Activated CD8-positive, alpha-beta memory T cell treated with anti-CD3 and anti-CD28 coated beads, Interleukin-2, amount 50 U/mL, for 1 hour (primary cell): ENCODE results near the gene ALMS1.
"Not testable (repeated sequence)": the region's sequence is repeated elsewhere in the genome, so short reads cannot be mapped to it uniquely, and the experiment has no call there.

Experiments used
- DNase-seq: peaks from one replicate; pipeline ENCODE4 v3.0.0-alpha.2; 2020; ENCODE audit errors: extremely low read depth

Gene ALMS1

GRCh38 chr2:73404409-73404808 is 18.8 kb downstream of the ALMS1 start:
- no peak for DNase-seq

DNA sequence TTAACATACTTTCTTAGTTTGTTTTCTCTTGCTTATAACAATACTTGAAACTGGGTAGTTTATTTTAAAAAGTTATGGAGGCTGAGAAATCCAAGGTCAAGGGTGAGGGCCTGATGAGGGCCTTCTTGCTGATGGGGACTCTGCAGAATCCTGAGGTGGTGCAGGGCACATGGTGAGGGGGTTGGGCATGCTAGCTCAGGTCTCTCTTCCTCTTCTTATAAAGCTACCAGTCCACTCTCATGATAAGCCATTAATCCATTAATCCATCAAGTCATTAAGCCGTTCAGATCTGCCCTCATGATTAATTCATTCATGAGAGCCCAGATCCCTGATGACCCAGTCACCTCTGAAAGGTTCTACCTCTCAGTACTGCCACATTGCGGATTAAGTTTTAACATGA is 21.4 kb downstream of the ALMS1 start:
- DNase-seq = no peak

DNA sequence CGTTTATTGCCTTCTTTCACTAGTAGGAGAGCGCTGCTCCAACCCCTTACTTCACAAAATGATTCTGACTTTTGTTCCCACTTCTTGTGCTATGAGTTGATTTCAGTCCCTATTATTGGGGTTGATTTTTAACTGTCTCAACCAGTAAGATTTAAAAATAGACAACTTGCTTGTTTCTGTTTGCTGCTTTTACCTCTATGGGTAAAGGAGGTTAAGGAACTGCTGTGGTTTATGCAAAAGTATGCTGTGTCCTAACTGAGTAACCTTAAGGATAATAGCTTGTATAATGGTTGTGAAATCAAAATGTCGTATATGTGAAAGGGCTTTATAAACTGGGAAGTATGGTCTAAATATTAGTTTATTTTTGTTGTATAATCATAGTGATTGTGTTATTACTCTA is 22.6 kb downstream of the ALMS1 start:
- DNase-seq = no peak

- no peak for DNase-seq
Observed at GRCh38 chr2:73414696-73415095, 29.1 kb downstream of the ALMS1 start.

DNA sequence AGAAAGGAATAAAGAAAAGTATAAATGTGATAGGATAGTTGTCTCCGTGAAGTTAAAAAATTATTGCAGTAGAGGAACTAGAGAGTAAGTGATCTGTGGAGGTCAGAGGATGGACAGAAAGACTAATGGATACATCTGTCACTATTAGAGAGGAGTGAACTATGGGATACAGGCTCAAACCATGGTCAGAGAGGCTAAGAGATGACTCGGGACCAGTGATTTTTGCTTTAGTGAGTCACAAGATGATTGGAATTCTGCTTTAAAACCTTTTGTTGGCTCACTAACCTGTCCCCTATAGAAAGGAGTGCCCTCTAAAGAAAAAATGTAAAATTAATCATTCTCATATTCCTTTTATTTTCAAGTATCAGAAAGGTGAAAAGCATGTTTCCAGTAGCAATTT is 30.3 kb downstream of the ALMS1 start:
- DNase-seq = no peak

DNA sequence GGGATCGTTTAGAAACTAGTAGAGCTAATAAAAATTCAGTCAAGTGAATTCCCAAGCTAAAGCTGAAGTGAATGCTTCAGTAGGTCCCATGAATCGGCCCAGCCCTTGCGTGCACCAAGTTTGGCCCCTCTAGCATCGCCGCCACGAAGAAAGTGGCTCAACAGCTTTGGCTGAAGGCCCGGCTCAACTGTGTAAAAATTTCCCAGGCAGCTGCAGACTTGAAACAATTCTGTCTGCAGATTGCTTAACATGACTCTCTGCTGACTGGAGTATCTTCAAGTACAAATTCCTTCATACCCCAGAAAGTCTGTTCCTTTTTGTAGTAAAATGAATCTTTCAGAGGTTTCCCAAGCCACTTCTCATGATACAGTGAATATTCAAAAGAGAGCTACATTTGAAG is 32.7 kb downstream of the ALMS1 start:
- no peak for DNase-seq

DNA sequence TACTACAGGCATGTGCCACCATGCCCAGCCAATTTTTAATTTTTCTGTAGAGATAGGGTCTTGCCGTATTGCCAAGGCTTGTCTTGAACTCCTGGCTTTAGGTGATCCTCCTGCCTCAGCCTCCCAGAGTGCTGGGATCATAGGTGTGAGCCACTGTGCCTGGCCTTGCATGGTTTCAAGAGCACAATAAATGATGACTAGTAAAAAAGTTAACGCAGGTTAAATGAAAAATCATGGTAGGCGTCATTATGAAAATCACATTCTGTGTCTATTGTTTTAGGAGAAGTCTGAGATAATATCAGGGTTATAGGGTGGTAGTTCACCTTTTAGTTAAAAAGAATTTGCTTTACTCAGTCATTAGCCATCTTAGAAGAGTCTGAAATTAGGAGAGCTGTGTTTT is 38.3 kb downstream of the ALMS1 start:
- DNase-seq = no peak

DNA sequence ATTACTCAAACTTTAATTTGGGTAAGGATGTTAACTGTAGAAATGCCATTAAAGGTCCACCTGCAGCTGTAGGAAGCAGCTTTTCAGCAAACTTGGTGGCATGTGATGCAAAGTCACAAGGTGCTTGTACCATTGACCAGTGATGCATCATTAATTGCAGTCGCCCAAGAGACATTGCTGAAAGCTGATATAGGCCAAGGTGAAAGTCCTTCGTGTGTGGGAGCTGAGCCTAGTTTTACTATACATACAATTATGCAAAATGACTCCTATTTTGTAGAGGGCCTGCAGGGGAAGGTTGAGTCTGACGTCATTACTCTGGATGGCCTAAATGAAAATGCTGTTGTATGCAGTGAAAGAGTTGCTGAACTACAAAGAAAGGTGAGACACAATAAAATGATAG is 40.5 kb downstream of the ALMS1 start:
- no peak for DNase-seq

DNA sequence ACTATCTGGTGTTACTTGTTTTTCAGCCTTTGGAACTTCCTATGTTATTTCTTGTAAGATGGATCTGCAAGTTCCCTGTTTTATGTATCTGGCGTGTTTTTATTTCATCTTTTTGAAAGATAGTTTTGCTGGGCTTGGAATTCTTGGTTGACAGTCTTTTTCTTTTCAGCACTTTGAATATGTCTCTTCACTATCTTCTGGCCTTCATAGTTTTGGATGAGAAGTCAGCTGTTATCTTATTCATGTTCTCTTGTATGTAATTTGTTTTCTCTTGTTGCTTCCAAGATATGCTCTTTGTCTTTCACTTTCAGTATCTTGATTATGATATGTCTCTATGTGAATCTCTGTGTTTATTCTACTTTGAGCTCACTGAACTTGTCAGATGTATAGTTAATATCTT is 50.4 kb downstream of the ALMS1 start:
- DNase-seq = no peak

DNA sequence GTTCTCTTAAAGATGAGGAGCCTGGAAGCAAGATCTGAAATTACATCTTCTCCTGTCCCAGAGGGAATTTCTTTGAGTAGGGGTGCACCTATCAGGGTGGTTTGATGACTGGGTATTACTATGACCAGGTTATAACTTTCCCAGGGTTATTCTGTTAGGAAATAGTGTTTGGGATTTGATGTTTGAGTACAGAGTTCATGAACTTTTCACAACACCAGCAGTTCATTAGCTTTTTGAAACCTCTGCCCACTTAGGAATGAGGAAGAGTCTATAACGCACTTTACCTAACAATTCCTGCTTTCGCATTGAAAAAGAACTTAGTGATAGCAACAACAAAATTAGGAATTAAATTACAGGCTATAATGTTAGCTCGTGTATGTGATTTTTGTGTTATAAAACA is 58.6 kb downstream of the ALMS1 start:
- DNase-seq = no peak

DNA sequence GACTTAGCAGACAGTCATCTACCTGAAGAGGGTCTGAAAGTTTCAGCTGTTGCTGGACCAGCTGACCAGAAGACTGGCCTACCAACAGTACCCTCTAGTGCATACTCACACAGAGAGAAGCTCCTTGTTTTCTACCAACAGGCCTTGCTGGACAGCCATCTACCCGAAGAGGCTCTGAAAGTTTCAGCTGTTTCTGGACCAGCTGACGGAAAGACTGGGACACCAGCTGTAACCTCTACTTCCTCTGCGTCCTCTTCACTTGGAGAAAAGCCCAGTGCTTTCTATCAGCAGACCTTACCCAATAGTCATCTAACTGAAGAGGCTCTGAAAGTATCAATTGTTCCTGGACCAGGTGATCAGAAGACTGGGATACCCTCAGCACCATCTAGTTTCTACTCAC is 63.2 kb downstream of the ALMS1 start:
- no peak for DNase-seq

GRCh38 chr2:73449404-73449803 is 63.8 kb downstream of the ALMS1 start:
- DNase-seq = no peak

GRCh38 chr2:73451263-73451972 is 65.8 kb downstream of the ALMS1 start:
- DNase-seq = no peak

DNA sequence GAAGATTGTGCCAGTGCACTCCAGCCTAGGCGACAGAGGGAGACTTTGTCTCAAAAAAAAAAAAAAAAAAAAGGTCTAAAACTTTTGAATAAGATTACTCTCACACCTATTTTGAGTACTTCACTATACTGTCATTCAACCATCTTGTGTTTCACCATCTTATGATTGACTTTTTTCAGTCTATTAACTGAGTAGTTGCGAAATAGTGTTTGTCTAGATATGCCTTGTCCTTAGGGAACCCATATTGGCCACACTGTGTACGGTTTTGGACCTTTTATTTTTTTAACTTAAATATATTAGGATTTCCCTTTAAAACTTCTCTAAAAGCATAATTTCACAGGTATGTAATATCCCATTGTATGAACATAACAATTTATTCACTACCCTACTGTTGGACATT is 72.3 kb downstream of the ALMS1 start:
- DNase-seq = no peak

- DNase-seq = not testable (repeated sequence)
Observed at GRCh38 chr2:73462388-73462787, 76.8 kb downstream of the ALMS1 start.

- no peak for DNase-seq
Observed at GRCh38 chr2:73468376-73468775, 82.7 kb downstream of the ALMS1 start.

DNA sequence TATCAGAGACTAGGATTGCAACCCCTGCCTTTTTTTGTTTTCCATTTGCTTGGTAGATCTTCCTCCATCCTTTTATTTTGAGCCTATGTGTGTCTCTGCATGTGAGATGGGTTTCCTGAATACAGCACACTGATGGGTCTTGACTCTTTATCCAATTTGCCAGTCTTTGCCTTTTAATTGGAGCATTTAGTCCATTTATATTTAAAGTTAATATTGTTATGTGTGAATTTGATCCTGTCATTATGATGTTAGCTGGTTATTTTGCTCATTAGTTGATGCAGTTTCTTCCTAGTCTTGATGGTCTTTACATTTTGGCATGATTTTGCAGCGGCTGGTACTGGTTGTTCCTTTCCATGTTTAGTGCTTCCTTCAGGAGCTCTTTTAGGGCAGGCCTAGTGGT is 98.2 kb downstream of the ALMS1 start:
- not testable (repeated sequence) for DNase-seq

DNA sequence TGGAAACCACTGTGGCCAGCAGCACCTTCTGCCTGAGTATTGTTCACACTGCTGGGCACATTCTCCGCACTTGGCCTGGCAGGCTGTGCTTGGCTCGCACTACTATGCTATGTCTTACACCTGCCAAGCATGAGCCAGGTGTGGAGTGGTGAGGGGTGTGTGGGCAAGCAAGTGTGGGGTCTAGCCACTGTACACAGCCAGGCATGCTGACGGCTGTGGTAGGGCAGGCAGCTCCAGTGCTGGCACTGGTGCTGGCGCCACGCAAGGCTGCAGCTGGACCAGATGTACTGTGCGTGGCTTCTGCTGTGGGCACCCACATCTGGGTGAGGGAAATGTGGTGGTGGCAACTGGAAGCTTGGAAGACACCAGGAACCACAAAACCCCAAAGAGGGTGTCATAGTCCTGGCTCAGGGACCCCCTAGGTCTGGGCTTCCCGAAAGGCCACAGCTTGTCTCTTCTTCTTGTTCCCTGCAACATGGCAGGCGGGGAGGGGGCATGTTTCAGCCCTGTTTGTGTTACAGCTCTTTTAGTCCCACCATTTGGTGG is 101.5 kb downstream of the ALMS1 start:
- no peak for DNase-seq

- no peak for DNase-seq
Observed at GRCh38 chr2:73488079-73488478, 102.4 kb downstream of the ALMS1 start.

GRCh38 chr2:73489053-73489452 is 103.4 kb downstream of the ALMS1 start:
- no peak for DNase-seq

DNA sequence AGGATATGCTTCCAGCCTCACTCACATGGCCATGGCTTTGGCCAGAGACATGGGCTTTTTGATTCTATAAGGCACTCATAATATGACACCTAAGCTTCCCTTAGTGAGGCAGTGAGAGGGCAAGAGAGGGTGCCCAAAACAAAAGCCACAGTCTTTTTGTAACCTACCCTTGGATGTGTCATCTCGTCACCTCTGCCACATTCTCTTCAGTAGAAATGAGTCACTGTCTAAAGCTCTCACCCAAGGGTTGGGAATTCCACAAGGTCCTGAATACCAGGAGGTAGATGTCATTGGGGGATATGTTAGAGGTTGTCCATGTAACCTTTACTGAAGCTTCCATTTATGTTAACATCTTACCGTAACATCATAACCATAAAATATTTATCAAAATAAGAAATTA is 108.4 kb downstream of the ALMS1 start:
- DNase-seq = no peak

DNA sequence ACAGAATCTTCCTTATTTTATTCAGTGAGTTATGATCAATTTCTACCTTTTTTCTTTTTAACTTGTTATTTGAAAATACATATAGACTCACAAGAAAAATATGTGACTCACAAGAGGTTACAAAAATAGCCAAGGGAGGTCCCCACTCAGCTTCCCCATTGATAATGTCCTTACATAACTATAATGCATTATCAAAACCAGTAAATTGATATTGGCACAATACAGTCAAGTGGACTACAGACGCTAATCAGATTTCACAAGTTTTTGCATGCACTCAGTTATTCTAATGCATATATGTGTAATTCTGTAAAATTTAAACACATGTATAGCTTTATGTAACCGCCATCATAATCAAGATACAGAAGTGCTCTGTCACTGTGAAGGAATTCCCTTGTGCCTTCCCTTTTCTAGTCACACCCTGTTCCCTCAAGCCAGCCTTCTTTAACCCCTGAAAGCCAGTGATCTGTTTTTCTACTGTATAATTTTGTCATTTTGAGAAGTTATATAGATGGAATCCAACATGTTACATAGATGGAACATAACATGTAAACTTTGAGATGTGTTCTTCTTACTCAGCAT is 118.4 kb downstream of the ALMS1 start:
- no peak for DNase-seq

DNA sequence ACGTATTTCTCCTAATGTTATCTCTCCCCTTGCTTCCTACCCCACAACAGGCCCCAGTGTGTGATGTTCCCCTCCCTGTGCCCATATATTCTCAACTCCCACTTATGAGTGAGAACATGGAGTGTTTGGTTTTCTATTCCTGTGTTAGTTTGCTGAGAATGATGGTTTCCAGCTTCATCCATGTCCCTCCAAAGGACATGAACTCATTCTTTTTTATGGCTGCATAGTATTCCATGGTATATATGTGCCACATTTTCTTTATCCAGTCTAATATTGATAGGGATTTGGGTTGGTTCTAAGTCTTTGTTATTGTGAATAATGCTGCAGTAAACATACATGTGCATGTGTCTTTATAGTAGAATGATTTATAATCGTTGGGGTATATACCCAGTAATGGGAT is 119.2 kb downstream of the ALMS1 start:
- not testable (repeated sequence) for DNase-seq

- DNase-seq = not testable (repeated sequence)
Observed at GRCh38 chr2:73510470-73510869, 124.8 kb downstream of the ALMS1 start.
